Muscle layer of duodenum (tissue), 2 donors: ENCODE measurements around the gene CLEC11A.

Source experiments
- H3K27ac ChIP-seq: one replicate; pipeline ENCODE4 v1.7.0; 2013; ENCODE audit warnings: mild to moderate bottlenecking, low read length
- H3K27me3 ChIP-seq: one replicate; pipeline ENCODE4 v1.7.0; 2013; ENCODE audit warnings: low read depth, mild to moderate bottlenecking, control low read depth, low read length
- H3K36me3 ChIP-seq, 2 donors: one replicate each; pipeline ENCODE4 v1.7.0; 2013; ENCODE audit warnings: low read length in 2 of 2, control low read depth in 1 of 2, mild to moderate bottlenecking in 1 of 2; ENCODE audit not compliant: insufficient read depth in 2 of 2, control insufficient read depth in 1 of 2
- H3K4me1 ChIP-seq, 2 donors: one replicate each; pipeline ENCODE4 v1.7.0; 2013; ENCODE audit warnings: low read length in 2 of 2, mild to moderate bottlenecking in 2 of 2, control low read depth in 1 of 2, moderate library complexity in 1 of 2; ENCODE audit not compliant: insufficient read depth in 2 of 2, control insufficient read depth in 1 of 2
- H3K4me3 ChIP-seq, 2 donors: one replicate each; pipeline ENCODE4 v1.7.0; 2013; ENCODE audit warnings: low read length in 2 of 2, low read depth in 1 of 2, mild to moderate bottlenecking in 1 of 2
- H3K9me3 ChIP-seq, 2 donors: one replicate each; pipeline ENCODE4 v1.7.0; 2013; ENCODE audit warnings: low read length in 2 of 2, control low read depth in 1 of 2, mild to moderate bottlenecking in 1 of 2; ENCODE audit not compliant: control insufficient read depth in 1 of 2
- donor health status: healthy.

CLEC11A gene

DNA sequence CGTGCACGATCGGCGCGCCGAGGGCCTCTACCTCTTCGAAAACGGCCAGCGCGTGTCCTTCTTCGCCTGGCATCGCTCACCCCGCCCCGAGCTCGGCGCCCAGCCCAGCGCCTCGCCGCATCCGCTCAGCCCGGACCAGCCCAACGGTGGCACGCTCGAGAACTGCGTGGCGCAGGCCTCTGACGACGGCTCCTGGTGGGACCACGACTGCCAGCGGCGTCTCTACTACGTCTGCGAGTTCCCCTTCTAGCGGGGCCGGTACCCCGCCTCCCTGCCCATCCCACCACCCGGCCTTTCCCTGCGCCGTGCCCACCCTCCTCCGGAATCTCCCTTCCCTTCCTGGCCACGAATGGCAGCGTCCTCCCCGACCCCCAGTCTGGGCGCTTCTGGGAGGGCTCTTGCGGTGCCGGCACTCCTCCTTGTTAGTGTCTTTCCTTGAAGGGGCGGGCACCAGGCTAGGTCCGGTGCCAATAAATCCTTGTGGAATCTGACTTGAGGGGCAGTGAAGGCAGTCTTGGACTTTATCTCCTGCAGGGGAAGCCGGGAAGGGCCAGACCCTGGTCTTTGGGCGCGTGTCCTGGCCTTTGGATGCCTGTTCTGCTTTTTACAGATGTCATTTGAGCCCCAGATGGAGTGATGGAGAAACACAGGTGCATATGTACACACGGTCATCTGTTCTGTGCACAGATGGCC is 2.2 kb downstream of the CLEC11A start:
- no peaks in the 10 kb centered on the region for H3K9me3 ChIP-seq
- peak overlapping the region; percentile 48 to 79 for H3K4me3 ChIP-seq
- H3K27me3 ChIP-seq, result no peaks in the 10 kb centered on the region
- H3K27ac ChIP-seq, result no peak overlapping the region
- H3K4me1 ChIP-seq, result peaks cover 0 to 36% of the 10 kb centered on the region in 2 donors
- H3K36me3 ChIP-seq, result no peaks in the 10 kb centered on the region

DNA sequence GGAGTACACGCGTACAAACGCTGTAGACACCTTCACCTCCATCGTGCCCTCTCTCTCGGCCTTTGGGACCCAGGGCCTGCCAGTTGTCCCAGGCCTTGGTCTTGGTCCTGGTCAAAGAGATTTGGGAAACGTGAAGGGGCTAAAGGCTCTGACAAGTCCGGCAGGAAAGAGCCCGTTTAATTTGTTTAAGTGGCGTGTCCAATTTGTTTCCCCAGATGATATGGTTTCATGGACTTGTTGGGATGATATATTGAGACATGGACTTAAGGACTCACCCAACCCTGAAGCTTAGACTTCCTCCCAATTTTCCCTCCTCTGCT is 2.7 kb downstream of the CLEC11A start:
- H3K36me3 ChIP-seq, result no peaks in the 10 kb centered on the region
- H3K4me3 ChIP-seq, result peak overlapping the region; percentile 48 to 79
- no peaks in the 10 kb centered on the region for H3K9me3 ChIP-seq
- H3K27me3 ChIP-seq, result no peaks in the 10 kb centered on the region
- peaks cover 0 to 36% of the 10 kb centered on the region in 2 donors for H3K4me1 ChIP-seq
- H3K27ac ChIP-seq, result no peak overlapping the region

DNA sequence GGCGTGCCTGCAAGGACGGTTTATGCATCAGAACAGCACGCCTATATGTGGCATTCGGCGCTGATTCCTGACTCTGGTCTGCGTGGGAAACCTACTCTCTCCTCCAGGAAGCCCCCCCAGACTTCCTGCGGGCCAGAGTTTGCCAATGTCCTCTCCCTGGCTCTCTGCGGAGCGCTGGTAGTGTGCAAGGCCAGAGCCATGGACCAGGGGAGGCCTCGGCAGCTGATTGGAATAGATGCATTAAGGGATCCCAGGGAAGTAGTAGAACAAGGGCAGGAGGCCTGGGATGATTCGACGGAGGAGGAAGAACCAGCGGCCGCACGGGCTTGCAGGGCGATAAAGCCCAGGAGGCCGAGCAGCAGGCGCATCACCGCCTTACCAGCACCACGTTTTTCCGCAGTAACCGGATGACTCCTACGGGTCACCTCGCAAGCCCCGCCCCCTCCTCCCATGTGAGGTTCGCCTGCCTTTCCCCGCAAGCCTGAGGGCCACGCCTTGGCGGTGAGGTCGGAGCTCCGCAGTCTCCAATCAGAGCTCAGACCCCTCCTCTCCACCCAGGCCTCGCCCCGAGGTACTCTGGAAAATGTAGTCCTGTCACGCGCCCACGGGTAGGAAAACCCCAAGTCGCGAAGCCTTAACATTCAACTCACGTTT is 5.0 kb downstream of the CLEC11A start:
- no peaks in the 10 kb centered on the region for H3K36me3 ChIP-seq
- H3K4me3 ChIP-seq, result no peak overlapping the region
- no peak overlapping the region for H3K27ac ChIP-seq
- peaks cover 0 to 27% of the 10 kb centered on the region in 2 donors for H3K4me1 ChIP-seq
- H3K27me3 ChIP-seq, result no peaks in the 10 kb centered on the region
- H3K9me3 ChIP-seq, result no peaks in the 10 kb centered on the region

DNA sequence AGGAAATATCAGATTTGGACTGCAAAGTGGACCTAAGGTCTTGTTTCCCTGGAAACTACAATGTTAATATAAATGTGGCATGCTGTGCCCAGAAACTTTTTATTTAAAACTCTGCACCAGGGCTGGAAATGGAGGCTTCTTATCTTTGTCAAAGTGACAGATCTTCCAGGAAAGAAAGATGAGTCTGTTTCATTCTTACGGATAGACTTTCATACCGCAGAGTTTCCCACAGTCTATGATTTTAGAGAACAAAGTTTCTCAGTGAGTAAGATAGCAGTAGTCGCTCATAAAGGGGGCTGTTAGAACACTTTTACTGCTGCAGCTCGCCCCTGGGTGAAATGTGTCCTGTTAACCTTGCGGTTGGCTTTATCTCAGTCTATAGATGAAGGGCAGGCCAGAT is 6.7 kb downstream of the CLEC11A start:
- Histone ChIP-seq H3K27ac (no peak overlapping the region), H3K4me3 (no peak overlapping the region), H3K9me3 (no peaks in the 10 kb centered on the region), H3K4me1 (peaks cover 0 to 18% of the 10 kb centered on the region in 2 donors), H3K27me3 (no peaks in the 10 kb centered on the region), H3K36me3 (no peaks in the 10 kb centered on the region)

DNA sequence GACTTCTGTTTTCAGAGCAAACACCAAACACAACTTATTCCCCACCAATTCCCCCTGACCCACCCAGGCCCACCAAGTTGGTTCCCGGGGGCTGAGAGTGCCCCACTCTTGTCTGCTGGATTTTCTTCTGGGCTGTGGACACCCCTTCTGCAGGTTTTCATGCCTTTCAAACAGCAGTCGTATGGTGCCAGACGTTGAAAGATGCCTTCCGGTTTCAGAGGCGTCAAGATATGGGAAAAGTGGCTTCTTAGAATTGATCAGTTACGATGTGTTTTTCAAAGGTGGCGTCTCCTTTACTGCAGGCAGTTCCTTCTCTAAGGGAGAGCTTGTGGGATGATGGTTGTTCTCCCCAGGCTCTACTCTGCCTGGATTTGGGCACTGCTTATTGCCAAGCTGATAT is 12.7 kb downstream of the CLEC11A start:
- Histone ChIP-seq H3K27ac (no peak overlapping the region), H3K36me3 (no peaks in the 10 kb centered on the region), H3K4me3 (no peak overlapping the region), H3K27me3 (no peaks in the 10 kb centered on the region), H3K4me1 (no peaks in the 10 kb centered on the region), H3K9me3 (no peaks in the 10 kb centered on the region)

DNA sequence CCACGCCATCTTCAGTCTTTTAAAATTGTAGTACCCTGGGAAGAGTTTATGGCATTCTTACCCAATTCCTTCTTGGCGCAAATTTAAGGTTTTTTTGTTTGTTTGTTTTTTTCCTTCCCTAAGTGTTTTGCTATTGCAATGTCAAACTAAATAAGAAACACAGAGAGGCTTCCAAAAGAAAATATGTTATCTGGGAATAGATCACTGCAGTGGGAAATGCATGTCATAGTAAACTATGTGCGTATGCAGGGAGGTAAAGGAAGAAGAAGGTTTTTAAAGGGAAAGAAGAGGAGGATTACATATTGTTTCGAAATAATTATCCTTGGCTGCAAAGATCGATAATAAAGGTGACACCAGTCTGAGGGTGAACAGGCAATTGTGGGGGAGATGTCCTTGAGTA is 13.2 kb downstream of the CLEC11A start:
- Histone ChIP-seq H3K4me1 (no peaks in the 10 kb centered on the region), H3K36me3 (no peaks in the 10 kb centered on the region), H3K27me3 (no peaks in the 10 kb centered on the region), H3K4me3 (no peak overlapping the region), H3K27ac (no peak overlapping the region), H3K9me3 (no peaks in the 10 kb centered on the region)

DNA sequence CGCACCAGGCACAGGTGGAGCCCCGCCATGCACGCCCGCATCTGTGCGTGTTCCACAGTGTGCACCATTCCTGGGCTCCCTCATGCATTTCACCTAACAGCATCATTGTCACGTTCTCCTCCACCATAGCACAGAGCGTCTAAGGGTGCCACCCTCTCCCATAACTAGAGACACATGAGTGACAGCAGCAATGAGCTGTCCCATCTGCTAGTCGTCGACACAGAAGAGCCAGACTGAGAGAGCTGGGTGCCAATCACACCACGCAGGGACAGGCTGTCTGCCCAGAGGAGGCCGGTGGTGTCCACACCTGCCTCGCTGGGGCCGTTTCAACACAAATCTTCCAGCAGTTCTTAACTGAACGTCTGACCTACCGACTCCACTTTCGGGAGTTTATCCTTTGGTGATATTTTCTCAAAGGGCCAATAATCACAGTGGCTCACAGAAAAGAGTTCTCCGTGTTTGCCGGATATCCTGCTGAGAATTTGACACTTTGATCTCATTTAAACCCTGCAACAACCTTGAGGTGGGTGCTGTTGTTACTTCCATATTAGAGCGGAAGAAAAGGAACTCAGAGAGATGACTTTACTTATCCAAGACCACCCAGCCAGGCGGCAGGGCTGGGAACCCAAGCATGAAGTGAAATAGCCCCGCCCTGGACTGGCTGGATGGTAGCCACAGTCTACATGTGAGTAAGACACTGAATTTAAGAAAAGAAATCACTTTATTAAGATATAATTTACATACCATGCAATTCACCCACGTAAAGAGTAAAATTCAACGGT is 16.2 kb downstream of the CLEC11A start:
- Histone ChIP-seq H3K36me3 (no peaks in the 10 kb centered on the region), H3K27ac (no peak overlapping the region), H3K4me3 (no peak overlapping the region), H3K27me3 (no peaks in the 10 kb centered on the region), H3K4me1 (no peaks in the 10 kb centered on the region), H3K9me3 (no peaks in the 10 kb centered on the region)

DNA sequence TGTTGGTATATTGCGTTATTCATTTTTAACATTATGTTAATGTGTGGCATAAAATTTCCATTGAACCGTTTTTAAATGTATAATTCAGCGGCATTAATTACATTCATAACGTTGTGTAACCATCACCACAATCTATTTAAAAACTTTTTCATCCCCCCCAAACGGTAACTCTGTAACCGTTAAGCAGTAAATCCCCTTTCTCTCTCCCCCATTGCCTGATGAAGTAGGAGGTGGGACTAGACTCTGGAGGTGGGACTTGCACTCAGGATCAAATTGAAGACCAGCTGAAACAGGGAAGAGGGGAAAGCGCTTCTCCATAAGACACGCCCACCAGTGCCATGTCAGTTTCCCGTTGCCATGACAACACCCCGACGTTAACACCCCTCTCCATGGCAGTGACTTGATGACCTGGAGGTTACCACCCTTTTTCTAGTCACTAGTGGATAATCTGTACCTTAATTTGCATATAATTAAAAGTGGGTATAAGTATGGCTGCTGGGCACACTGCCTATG is 16.8 kb downstream of the CLEC11A start:
- Histone ChIP-seq H3K9me3 (no peaks in the 10 kb centered on the region), H3K36me3 (no peaks in the 10 kb centered on the region), H3K4me3 (no peak overlapping the region), H3K4me1 (no peaks in the 10 kb centered on the region), H3K27ac (no peak overlapping the region), H3K27me3 (no peaks in the 10 kb centered on the region)

DNA sequence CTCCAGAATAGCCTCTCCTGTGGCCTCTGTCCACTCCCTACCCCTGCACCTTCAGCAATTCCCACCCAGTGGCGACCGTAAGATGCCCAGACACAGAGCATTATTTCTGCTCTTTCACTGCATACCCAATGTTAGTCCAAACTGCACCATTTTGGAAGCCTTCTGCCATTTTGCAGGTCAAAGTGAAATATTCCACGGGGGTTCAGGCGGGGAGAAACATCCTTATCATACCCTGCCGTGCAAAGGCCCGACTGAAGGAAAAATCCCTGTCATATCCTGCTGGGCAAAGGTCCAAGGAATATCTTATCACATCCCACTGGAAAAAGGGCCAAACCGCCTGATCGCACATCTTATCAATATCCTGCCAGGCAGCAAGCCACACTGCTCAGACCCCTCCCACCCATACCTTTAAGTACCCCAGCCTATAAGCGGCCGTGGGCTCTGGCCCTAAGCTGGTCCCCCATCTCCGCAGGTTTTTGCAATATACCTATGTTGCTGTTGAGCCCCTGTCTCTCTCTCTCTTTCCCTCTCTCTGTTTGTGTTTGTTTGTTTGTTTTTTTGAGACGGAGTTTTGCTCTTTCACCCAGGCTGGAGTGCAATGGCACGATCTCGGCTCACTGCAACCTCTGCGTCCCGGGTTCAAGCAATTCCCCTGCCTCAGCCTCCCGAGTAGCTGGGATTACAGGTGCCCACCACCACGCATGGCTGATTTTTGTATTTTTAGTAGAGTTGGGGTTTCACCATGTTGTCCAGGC is 18.2 kb downstream of the CLEC11A start:
- no peaks in the 10 kb centered on the region for H3K27me3 ChIP-seq

DNA sequence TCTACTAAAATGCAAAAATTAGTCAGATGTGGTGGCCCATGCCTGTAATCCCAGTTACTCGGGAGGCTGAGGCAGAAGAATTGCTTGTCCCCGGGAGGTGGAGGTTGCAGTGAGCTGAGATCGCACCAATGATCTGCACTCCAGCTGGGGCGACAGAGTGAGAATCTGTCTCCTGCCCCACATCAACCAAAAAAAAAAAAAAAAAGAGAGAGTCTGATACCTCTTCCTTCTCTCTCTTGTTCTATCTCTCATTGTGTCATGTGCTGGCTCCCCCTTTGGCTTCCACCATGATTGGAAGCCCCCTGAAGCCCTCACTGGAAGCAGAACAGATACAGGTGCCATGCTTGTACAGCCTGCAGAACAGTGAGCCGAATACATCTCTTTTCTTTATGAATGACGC is 20.4 kb downstream of the CLEC11A start:
- H3K36me3 ChIP-seq, result no peaks in the 10 kb centered on the region
- H3K27ac ChIP-seq, result no peak overlapping the region
- no peak overlapping the region for H3K4me3 ChIP-seq
- no peaks in the 10 kb centered on the region for H3K9me3 ChIP-seq
- no peaks in the 10 kb centered on the region for H3K4me1 ChIP-seq
- H3K27me3 ChIP-seq, result no peaks in the 10 kb centered on the region

More for the DNA sequence above, 18.2 kb downstream of the CLEC11A start:
- H3K36me3 ChIP-seq, result no peaks in the 10 kb centered on the region
- H3K27ac ChIP-seq, result no peak overlapping the region
- no peaks in the 10 kb centered on the region for H3K4me1 ChIP-seq
- no peaks in the 10 kb centered on the region for H3K9me3 ChIP-seq
- H3K4me3 ChIP-seq, result no peak overlapping the region

DNA sequence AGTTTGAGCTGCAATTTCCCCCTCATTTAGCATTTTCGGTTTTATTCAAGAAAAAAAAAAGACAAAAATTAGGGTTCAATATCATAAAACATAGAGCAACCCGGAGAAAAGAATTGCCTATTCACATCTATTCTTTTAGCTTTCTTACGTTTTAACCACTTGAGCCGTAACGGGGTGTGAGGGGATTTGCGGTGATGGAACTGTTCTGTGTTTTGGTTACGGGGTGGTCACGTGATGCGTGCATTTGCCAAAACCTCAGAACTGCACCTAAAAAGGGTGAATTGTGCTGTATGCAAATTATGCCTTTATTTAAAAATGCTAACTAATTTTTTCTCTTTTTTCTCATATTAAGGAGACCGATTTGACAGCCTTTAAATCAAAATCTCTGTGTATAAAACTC is 22.1 kb downstream of the CLEC11A start:
- Histone ChIP-seq H3K4me1 (no peaks in the 10 kb centered on the region), H3K4me3 (no peak overlapping the region), H3K27ac (no peak overlapping the region), H3K27me3 (no peaks in the 10 kb centered on the region), H3K36me3 (no peaks in the 10 kb centered on the region), H3K9me3 (no peaks in the 10 kb centered on the region)
